H1 (cell line): ENCODE measurements around the gene SLC6A6.

Experiments used
- JUN ChIP-seq: IDR thresholded peaks from 2 replicates; pipeline ENCODE4 v1.6.1; 2011; ENCODE audit warnings: low read depth, mild to moderate bottlenecking, improper control_type of control experiment, low read length
- POLR2AphosphoS5 ChIP-seq: IDR thresholded peaks from 2 replicates; pipeline ENCODE4 v1.6.1; 2011; ENCODE audit warnings: low read depth, low read length
- RFX5 ChIP-seq: IDR thresholded peaks from 2 replicates; pipeline ENCODE4 v1.6.1; 2011; ENCODE audit warnings: low read depth, low read length, improper control_type of control experiment, borderline replicate concordance
- SIX5 ChIP-seq: IDR thresholded peaks from 2 replicates; pipeline ENCODE4 v1.6.1; 2011; ENCODE audit warnings: mild to moderate bottlenecking, low read depth, low read length
- TF ChIP-seq, protein P1 (sequence below), 3 experiments: IDR thresholded peaks; 1 replicate in 2 of 3; 2 replicates in 1 of 3; pipeline versions ENCODE4 v1.5.1 to v1.6.1; 2011; ENCODE audit warnings: low read length in 3 of 3, mild to moderate bottlenecking in 3 of 3, inconsistent platforms in 2 of 3, low read depth in 1 of 3, moderate library complexity in 1 of 3; ENCODE audit not compliant: insufficient read depth in 1 of 3; ENCODE audit errors: control extremely low read depth in 1 of 3

DNA sequence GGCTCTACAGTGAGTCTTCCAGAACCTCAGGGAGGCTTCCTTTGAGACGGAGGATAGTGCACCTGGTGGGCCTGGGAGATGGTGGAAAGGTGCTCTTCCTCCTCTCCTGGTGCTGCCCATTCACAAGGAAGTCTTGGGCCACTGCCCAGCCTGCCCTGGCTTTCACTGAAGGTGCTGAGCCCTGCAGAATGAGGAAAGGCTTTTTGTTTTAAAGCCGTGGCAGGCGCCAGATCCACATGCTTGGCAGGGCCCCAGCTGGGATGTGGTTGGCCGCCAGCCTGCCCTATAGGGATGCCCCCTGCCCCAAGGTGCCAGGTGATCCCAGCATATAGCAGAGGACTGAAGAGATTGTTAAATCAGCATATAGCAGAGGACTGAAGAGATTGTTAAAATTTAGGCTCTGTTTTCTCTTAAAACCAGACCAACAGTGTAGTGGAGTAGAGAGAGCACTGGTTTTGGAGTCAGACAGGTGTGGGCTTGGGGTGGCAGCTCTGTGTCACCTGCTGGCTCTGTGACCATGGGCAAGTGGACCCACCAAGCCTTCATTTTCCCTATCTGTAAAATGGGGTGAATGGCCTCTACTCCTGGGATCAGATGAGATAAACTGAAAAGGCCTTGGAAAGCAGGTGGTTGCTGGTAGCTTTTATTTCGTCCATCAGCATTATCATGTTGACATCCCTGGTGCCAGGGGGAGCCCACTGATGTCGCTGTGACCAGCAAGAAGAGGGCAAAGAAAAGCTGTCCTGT, 53.3 kb downstream of the SLC6A6 start:
- TF ChIP-seq POLR2AphosphoS5 (no peak), SIX5 (no peak), RFX5 (no peak), JUN (no peak)
- TF ChIP-seq, protein P1, sequence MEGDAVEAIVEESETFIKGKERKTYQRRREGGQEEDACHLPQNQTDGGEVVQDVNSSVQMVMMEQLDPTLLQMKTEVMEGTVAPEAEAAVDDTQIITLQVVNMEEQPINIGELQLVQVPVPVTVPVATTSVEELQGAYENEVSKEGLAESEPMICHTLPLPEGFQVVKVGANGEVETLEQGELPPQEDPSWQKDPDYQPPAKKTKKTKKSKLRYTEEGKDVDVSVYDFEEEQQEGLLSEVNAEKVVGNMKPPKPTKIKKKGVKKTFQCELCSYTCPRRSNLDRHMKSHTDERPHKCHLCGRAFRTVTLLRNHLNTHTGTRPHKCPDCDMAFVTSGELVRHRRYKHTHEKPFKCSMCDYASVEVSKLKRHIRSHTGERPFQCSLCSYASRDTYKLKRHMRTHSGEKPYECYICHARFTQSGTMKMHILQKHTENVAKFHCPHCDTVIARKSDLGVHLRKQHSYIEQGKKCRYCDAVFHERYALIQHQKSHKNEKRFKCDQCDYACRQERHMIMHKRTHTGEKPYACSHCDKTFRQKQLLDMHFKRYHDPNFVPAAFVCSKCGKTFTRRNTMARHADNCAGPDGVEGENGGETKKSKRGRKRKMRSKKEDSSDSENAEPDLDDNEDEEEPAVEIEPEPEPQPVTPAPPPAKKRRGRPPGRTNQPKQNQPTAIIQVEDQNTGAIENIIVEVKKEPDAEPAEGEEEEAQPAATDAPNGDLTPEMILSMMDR (IDR thresholded peaks at IDR 0.05; ENCODE audit: control extremely low read depth in 1 of 3, insufficient read depth in 1 of 3, low read depth in 1 of 3, low read length in 3 of 3), result no peak
